Astrocyte of the hippocampus (primary cell): ENCODE results near the gene CELF1.
A peak's percentile ranks its signal among the peaks of the same experiment; 100 is the strongest.
"Not testable (repeated sequence)": the region's sequence is repeated elsewhere in the genome, so short reads cannot be mapped to it uniquely, and the experiment has no call there.

Source experiments
- DNase-seq: peaks from one replicate; pipeline ENCODE4 v3.0.0; 2011; ENCODE audit warnings: low read depth, low spot score

CELF1 gene

GRCh38 chr11:47538741-47539565 is 14.0 kb downstream of the CELF1 start:
- peak; percentile 56 for DNase-seq

GRCh38 chr11:47536915-47537314 is 16.0 kb downstream of the CELF1 start:
- DNase-seq = no peak

- no peak for DNase-seq
These were observed 18.2 kb downstream of the CELF1 start for GRCh38 chr11:47534704-47535251.

- no peak for DNase-seq
These were observed 19.2 kb downstream of the CELF1 start for GRCh38 chr11:47533690-47534151.

- peak; percentile 46 for DNase-seq
These were observed 20.2 kb downstream of the CELF1 start for GRCh38 chr11:47532597-47533213.

GRCh38 chr11:47531666-47532065 is 21.3 kb downstream of the CELF1 start:
- DNase-seq = no peak

GRCh38 chr11:47530721-47531120 is 22.2 kb downstream of the CELF1 start:
- DNase-seq = not testable (repeated sequence)

- no peak for DNase-seq
These were observed 23.0 kb downstream of the CELF1 start for GRCh38 chr11:47529951-47530350.

- DNase-seq = no peak
These were observed 25.7 kb downstream of the CELF1 start for GRCh38 chr11:47527186-47527585.

- DNase-seq = not testable (repeated sequence)
These were observed 26.9 kb downstream of the CELF1 start for GRCh38 chr11:47526032-47526431.

GRCh38 chr11:47524291-47524874 is 28.5 kb downstream of the CELF1 start:
- peak; percentile 53 for DNase-seq

- DNase-seq = peak; percentile 84
These were observed 29.3 kb downstream of the CELF1 start for GRCh38 chr11:47523490-47524225.

- DNase-seq = no peak
These were observed 34.5 kb downstream of the CELF1 start for GRCh38 chr11:47518212-47518964.

GRCh38 chr11:47516984-47517853 is 35.7 kb downstream of the CELF1 start:
- DNase-seq = no peak

- DNase-seq = no peak
These were observed 36.8 kb downstream of the CELF1 start for GRCh38 chr11:47516155-47516554.

GRCh38 chr11:47514825-47515647 is 37.9 kb downstream of the CELF1 start:
- peak; percentile 66 for DNase-seq

GRCh38 chr11:47512701-47513100 is 40.2 kb downstream of the CELF1 start:
- no peak for DNase-seq

GRCh38 chr11:47511917-47512316 is 41.0 kb downstream of the CELF1 start:
- DNase-seq = no peak

GRCh38 chr11:47510209-47510608 is 42.7 kb downstream of the CELF1 start:
- no peak for DNase-seq
